Upper lobe of left lung (tissue), 4 donors: ENCODE data around the gene SPEF2.

ENCODE experiments used
- CTCF ChIP-seq, 6 experiments: fragments of 450-650 bp in 4 of 6; fragments of 200-600 bp in 2 of 6; sonication (generic) in 2 of 6; IDR thresholded peaks; one replicate each; pipeline ENCODE4 v1.5.1; 2016 to 2019; ENCODE audit warnings: antibody characterized with exemption in 6 of 6
- EP300 ChIP-seq, 4 donors: sonication (generic); formaldehyde crosslinking; IDR thresholded peaks; one replicate each; pipeline ENCODE4 v1.5.1; 2017; ENCODE audit warnings: antibody characterized with exemption in 4 of 4, control low read depth in 2 of 4
- POLR2A ChIP-seq, 4 donors: fragments of 450-650 bp; IDR thresholded peaks; one replicate each; pipeline ENCODE4 v1.5.1; 2016 to 2017; ENCODE audit warnings: antibody characterized with exemption in 4 of 4, mild to moderate bottlenecking in 2 of 4
- POLR2AphosphoS5 ChIP-seq, 2 donors: sonication (generic); formaldehyde crosslinking; IDR thresholded peaks; one replicate each; pipeline ENCODE4 v1.5.1; 2017; ENCODE audit warnings: antibody characterized with exemption in 2 of 2

GRCh38 chr5:35660451-35660850 lies 42.8 kb downstream of the SPEF2 start:
- TF ChIP-seq CTCF (IDR thresholded peaks at IDR 0.05) (no peak), EP300 (IDR thresholded peaks at IDR 0.05) (no peak), POLR2A (IDR thresholded peaks at IDR 0.05) (no peak), POLR2AphosphoS5 (IDR thresholded peaks at IDR 0.05) (no peak)
